Hair follicle dermal papilla cell (primary cell): ENCODE data around the gene ELAC2. TPM values are rescaled to one million over a fixed set of nuclear protein-coding genes. Genes with fewer than 3 reads are reported as not detected.

ENCODE experiments used
- total RNA-seq: library from RNA; depleted of rRNA; stranded (reverse); fragments of >200 nt; gene quantifications from 2 replicates; pipeline ENCODE4 v1.2.3, GENCODE V29; 2012

The ELAC2 gene, protein sequence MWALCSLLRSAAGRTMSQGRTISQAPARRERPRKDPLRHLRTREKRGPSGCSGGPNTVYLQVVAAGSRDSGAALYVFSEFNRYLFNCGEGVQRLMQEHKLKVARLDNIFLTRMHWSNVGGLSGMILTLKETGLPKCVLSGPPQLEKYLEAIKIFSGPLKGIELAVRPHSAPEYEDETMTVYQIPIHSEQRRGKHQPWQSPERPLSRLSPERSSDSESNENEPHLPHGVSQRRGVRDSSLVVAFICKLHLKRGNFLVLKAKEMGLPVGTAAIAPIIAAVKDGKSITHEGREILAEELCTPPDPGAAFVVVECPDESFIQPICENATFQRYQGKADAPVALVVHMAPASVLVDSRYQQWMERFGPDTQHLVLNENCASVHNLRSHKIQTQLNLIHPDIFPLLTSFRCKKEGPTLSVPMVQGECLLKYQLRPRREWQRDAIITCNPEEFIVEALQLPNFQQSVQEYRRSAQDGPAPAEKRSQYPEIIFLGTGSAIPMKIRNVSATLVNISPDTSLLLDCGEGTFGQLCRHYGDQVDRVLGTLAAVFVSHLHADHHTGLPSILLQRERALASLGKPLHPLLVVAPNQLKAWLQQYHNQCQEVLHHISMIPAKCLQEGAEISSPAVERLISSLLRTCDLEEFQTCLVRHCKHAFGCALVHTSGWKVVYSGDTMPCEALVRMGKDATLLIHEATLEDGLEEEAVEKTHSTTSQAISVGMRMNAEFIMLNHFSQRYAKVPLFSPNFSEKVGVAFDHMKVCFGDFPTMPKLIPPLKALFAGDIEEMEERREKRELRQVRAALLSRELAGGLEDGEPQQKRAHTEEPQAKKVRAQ
- total RNA-seq = 57.9 and 58.8 TPM in 2 replicates

DNA sequence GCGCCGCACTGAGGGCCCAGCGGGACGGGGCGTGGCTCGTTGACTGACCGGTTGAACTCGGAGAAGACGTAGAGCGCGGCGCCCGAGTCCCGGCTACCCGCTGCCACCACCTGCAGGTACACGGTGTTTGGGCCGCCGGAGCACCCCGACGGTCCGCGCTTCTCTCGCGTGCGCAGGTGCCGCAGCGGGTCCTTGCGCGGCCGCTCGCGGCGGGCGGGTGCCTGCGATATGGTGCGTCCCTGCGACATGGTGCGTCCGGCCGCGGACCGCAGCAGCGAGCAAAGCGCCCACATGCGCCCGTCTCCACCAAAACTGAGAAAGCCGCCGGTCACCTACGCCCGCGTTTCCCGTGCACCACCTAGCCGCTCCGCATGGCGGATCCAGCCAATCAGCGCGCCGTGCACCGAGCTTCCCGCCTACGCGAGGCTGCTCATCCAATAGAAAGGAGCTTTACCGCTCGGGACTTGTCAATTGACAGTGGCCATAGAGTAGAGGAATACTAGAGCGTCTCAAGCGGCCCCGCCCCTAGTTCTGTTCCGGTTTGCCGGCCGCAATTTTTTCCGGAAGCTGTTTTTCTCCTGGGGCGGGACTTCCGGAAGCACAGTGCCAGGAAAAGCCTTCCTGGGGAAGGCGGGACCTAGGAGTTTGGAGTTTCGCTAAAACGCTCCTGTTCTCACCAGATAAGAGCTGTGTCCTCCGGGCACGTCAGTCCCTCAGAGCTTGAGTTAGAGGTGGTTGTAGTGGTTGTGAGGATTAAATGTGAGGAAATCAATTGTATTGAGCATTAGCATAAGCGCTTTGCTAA is at the start of gene ELAC2:
ELAC2 (minus strand) TSS at position 373 of the 805 bp plus-strand sequence; CDS start at position 293, 80 bp downstream.

Other genes starting within 250 kb of the ELAC2 start
- 1.6 and 2.1 TPM in 2 replicates for gene ARHGAP44, start 228.5 kb downstream of the ELAC2 start, total RNA-seq